Measurements from ENCODE around the gene LYRM4.

DNA sequence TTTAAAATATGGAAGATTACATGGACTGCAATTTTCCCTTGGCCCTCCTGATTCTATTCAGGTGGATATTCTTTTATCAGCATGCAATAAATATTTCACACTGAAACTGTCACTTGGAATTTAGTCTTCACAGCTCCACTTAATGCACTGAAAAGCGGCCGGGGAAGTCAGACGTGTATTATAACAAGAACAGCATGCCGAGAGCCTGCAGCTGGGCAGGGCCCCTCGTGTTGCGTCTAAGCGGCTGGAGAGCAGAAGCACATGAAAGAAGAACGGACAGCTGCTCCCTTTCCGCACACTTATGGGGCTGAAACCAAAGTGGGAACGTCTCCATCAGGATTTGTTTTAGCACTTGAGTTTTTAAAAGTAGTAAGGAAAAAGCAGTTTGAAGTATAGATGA, 57.2 kb downstream of the LYRM4 start:
- no peak for TF ChIP-seq POLR2A (IDR thresholded peaks at IDR 0.05)
- no peak for TF ChIP-seq CTCF (IDR thresholded peaks at IDR 0.05 in 4 of 5, conservative IDR thresholded peaks at IDR 0.05 in 1 of 5)

Data from gastrocnemius medialis (tissue), 4 donors.